NCI-H2107 treated with DMSO at 0.1 percent for 48 hours (cell line): ENCODE measurements around the gene GPR153.

Experiments
- DNase-seq: peaks from one replicate; lab custom pipeline; 2025; ENCODE audit not compliant: unreplicated experiment; lab: John Stamatoyannopoulos, UW

GPR153 gene

GRCh38 chr1:6287029-6287428 is 26.1 kb upstream of the GPR153 start:
- DNase-seq, result no peak

- no peak for DNase-seq
Observed at GRCh38 chr1:6286266-6286665, 25.4 kb upstream of the GPR153 start.

- DNase-seq, result no peak
Observed at GRCh38 chr1:6285336-6285735, 24.4 kb upstream of the GPR153 start.

GRCh38 chr1:6282577-6283270 is 21.8 kb upstream of the GPR153 start:
- no peak for DNase-seq

GRCh38 chr1:6281511-6282402 is 20.9 kb upstream of the GPR153 start:
- DNase-seq, result no peak

- DNase-seq, result no peak
Observed at GRCh38 chr1:6280761-6281451, 20.0 kb upstream of the GPR153 start.

- DNase-seq, result no peak
Observed at GRCh38 chr1:6279613-6280383, 18.9 kb upstream of the GPR153 start.

- DNase-seq, result no peak
Observed at GRCh38 chr1:6279066-6279465, 18.2 kb upstream of the GPR153 start.

GRCh38 chr1:6278263-6278662 is 17.4 kb upstream of the GPR153 start:
- DNase-seq, result no peak

GRCh38 chr1:6276811-6277555 is 16.1 kb upstream of the GPR153 start:
- no peak for DNase-seq

- DNase-seq, result no peak
Observed at GRCh38 chr1:6275826-6276782, 15.2 kb upstream of the GPR153 start.

- no peak for DNase-seq
Observed at GRCh38 chr1:6274622-6275139, 13.8 kb upstream of the GPR153 start.

GRCh38 chr1:6274102-6274501 is 13.2 kb upstream of the GPR153 start:
- no peak for DNase-seq

GRCh38 chr1:6273380-6273891 is 12.5 kb upstream of the GPR153 start:
- no peak for DNase-seq

- DNase-seq, result no peak
Observed at GRCh38 chr1:6272868-6273267, 12.0 kb upstream of the GPR153 start.

- DNase-seq, result no peak
Observed at GRCh38 chr1:6272452-6272851, 11.6 kb upstream of the GPR153 start.

GRCh38 chr1:6271554-6271953 is 10.7 kb upstream of the GPR153 start:
- no peak for DNase-seq

- DNase-seq, result no peak
Observed at GRCh38 chr1:6271006-6271405, 10.1 kb upstream of the GPR153 start.

GRCh38 chr1:6270401-6270800 is 9.5 kb upstream of the GPR153 start:
- DNase-seq, result no peak
